H9 (cell line): Measurements from ENCODE around the gene SLC35A1. TPM values are rescaled to one million over a fixed set of nuclear protein-coding genes. Genes with fewer than 3 reads are reported as not detected.

ENCODE experiments used
- DNase-seq: peaks from one replicate; pipeline ENCODE4 v3.0.0-alpha.2; 2017
- H2AFZ ChIP-seq: one replicate; pipeline ENCODE4 v1.6.1; 2013; ENCODE audit warnings: mild to moderate bottlenecking, low read length, control low read depth, moderate library complexity
- H2AK5ac ChIP-seq: 2 replicates; pipeline ENCODE4 v1.6.1; 2013; ENCODE audit warnings: low read length, control low read depth, mixed read lengths; ENCODE audit not compliant: insufficient read length
- H2BK120ac ChIP-seq: one replicate; pipeline ENCODE4 v1.6.1; 2013; ENCODE audit warnings: low read depth, mild to moderate bottlenecking, low read length, control low read depth, inconsistent platforms; ENCODE audit not compliant: poor library complexity, severe bottlenecking
- H2BK12ac ChIP-seq: 2 replicates; pipeline ENCODE4 v1.6.1; 2013; ENCODE audit warnings: low read length, control low read depth, mixed read lengths, low read depth; ENCODE audit not compliant: insufficient read length
- H2BK15ac ChIP-seq: 2 replicates; pipeline ENCODE4 v1.6.1; 2013; ENCODE audit warnings: low read depth, low read length, control low read depth
- H2BK20ac ChIP-seq: one replicate; pipeline ENCODE4 v1.6.1; 2013; ENCODE audit warnings: low read depth, mild to moderate bottlenecking, low read length, control low read depth, inconsistent platforms; ENCODE audit not compliant: poor library complexity, severe bottlenecking
- H2BK5ac ChIP-seq: 2 replicates; pipeline ENCODE4 v1.6.1; 2013; ENCODE audit warnings: low read length, control low read depth, mixed read lengths; ENCODE audit not compliant: insufficient read length
- H3K14ac ChIP-seq: 2 replicates; pipeline ENCODE4 v1.6.1; 2013; ENCODE audit warnings: low read length, control low read depth; ENCODE audit not compliant: insufficient read depth
- H3K18ac ChIP-seq: 2 replicates; pipeline ENCODE4 v1.6.1; 2013; ENCODE audit warnings: low read depth, mild to moderate bottlenecking, mixed read lengths, low read length, control low read depth; ENCODE audit not compliant: insufficient read length
- H3K23ac ChIP-seq: 2 replicates; pipeline ENCODE4 v1.6.1; 2013; ENCODE audit warnings: low read length, control low read depth, mixed read lengths, low read depth; ENCODE audit not compliant: insufficient read length
- H3K23me2 ChIP-seq: 2 replicates; pipeline ENCODE4 v1.6.1; 2013; ENCODE audit warnings: low read depth, mild to moderate bottlenecking, mixed read lengths, low read length, control low read depth; ENCODE audit not compliant: insufficient read length, poor library complexity, severe bottlenecking
- H3K27ac ChIP-seq: 2 replicates; pipeline ENCODE4 v1.5.1; 2013; ENCODE audit warnings: low read length, control low read depth, mixed read lengths, low read depth; ENCODE audit not compliant: insufficient read length
- H3K27me3 ChIP-seq: 2 replicates; pipeline ENCODE4 v1.6.1; 2013; ENCODE audit warnings: low read length, control low read depth, inconsistent platforms; ENCODE audit not compliant: insufficient read depth
- H3K4ac ChIP-seq: 2 replicates; pipeline ENCODE4 v1.6.1; 2013; ENCODE audit warnings: low read depth, mild to moderate bottlenecking, control low read depth, inconsistent platforms, low read length, moderate library complexity
- H3K4me1 ChIP-seq: 2 replicates; pipeline ENCODE4 v1.6.1; 2013; ENCODE audit warnings: low read length, control low read depth, inconsistent platforms; ENCODE audit not compliant: insufficient read depth
- H3K4me2 ChIP-seq: 2 replicates; pipeline ENCODE4 v1.6.1; 2013; ENCODE audit warnings: low read length, control low read depth, mixed read lengths; ENCODE audit not compliant: insufficient read length, insufficient read depth
- H3K56ac ChIP-seq: 2 replicates; pipeline ENCODE4 v1.6.1; 2013; ENCODE audit warnings: low read depth, mild to moderate bottlenecking, mixed read lengths, low read length, control low read depth; ENCODE audit not compliant: insufficient read length
- H3K79me1 ChIP-seq: 2 replicates; pipeline ENCODE4 v1.6.1; 2013; ENCODE audit warnings: low read depth, mild to moderate bottlenecking, moderate library complexity, low read length, control low read depth, inconsistent platforms; ENCODE audit not compliant: insufficient read depth, poor library complexity, severe bottlenecking
- H3K79me2 ChIP-seq: 2 replicates; pipeline ENCODE4 v1.6.1; 2013; ENCODE audit warnings: low read length, control low read depth, inconsistent platforms; ENCODE audit not compliant: insufficient read depth
- H3K9ac ChIP-seq: 2 replicates; pipeline ENCODE4 v1.6.1; 2013; ENCODE audit warnings: low read length, control low read depth, mixed read lengths; ENCODE audit not compliant: insufficient read length; ENCODE audit errors: extremely low read depth
- H3K9me3 ChIP-seq: one replicate; pipeline ENCODE4 v1.6.1; 2013; ENCODE audit warnings: low read depth, low read length, inconsistent platforms; ENCODE audit not compliant: control insufficient read depth
- H3T11ph ChIP-seq: one replicate; pipeline ENCODE4 v1.6.1; 2013; ENCODE audit warnings: mild to moderate bottlenecking, low read length, control low read depth, inconsistent platforms
- H4K20me1 ChIP-seq: one replicate; pipeline ENCODE4 v1.6.1; 2013; ENCODE audit not compliant: control insufficient read depth, insufficient read length, insufficient read depth
- H4K5ac ChIP-seq: 2 replicates; pipeline ENCODE4 v1.6.1; 2013; ENCODE audit warnings: low read depth, mild to moderate bottlenecking, mixed read lengths, low read length, control low read depth; ENCODE audit not compliant: insufficient read length
- H4K8ac ChIP-seq: replicated peaks from 2 replicates; pipeline ENCODE4 v1.6.1; 2013; ENCODE audit warnings: low read length, control low read depth, mixed read lengths, low read depth; ENCODE audit not compliant: insufficient read length
- H4K91ac ChIP-seq: 2 replicates; pipeline ENCODE4 v1.6.1; 2013; ENCODE audit warnings: low read depth, mild to moderate bottlenecking, moderate library complexity, mixed read lengths, low read length, control low read depth; ENCODE audit not compliant: insufficient read length
- H3K27ac Mint-ChIP-seq, 3 experiments: 2 replicates in 2 of 3; 3 replicates in 1 of 3; pipeline ENCODE4 v1.8.0; 2020 to 2021; ENCODE audit warnings: mixed read lengths in 3 of 3, mild to moderate bottlenecking in 1 of 3, moderate library complexity in 1 of 3
- H3K27me3 Mint-ChIP-seq: 2 replicates; pipeline ENCODE4 v1.8.0; 2021; ENCODE audit warnings: low read depth, mild to moderate bottlenecking, moderate library complexity, mixed read lengths
- H3K36me3 Mint-ChIP-seq, 3 experiments: 2 replicates in 2 of 3; 3 replicates in 1 of 3; pipeline ENCODE4 v1.8.0; 2020 to 2021; ENCODE audit warnings: low read depth in 3 of 3, mixed read lengths in 3 of 3; ENCODE audit not compliant: insufficient read depth in 1 of 3
- H3K4me1 Mint-ChIP-seq, 2 experiments: 2 replicates each; pipeline ENCODE4 v1.8.0; 2020; ENCODE audit warnings: mixed read lengths in 2 of 2
- H3K4me3 Mint-ChIP-seq, 2 experiments: 2 replicates in 1 of 2; 3 replicates in 1 of 2; pipeline ENCODE4 v1.8.0; 2020 to 2021; ENCODE audit warnings: mild to moderate bottlenecking in 2 of 2, mixed read lengths in 2 of 2, moderate library complexity in 1 of 2
- H3K9me3 Mint-ChIP-seq, 2 experiments: 2 replicates in 1 of 2; 3 replicates in 1 of 2; pipeline ENCODE4 v1.8.0; 2020; ENCODE audit warnings: mild to moderate bottlenecking in 2 of 2, mixed read lengths in 2 of 2, moderate library complexity in 1 of 2
- WGBS: extraction: QIAGEN DNeasy Blood & Tissue Kit; methylation state at CpG from one replicate; pipeline ENCODE4 v1.1.7; 2013; ENCODE audit warnings: missing lambda C conversion rate, low lambda C conversion rate, mixed read lengths; ENCODE audit not compliant: insufficient read length; ENCODE audit errors: extremely low coverage; 5-methylcytosine and 5-hydroxymethylcytosine counted together
- total RNA-seq: library from RNA; stranded (reverse); gene quantifications from 2 replicates; pipeline ENCODE4 v1.2.1, GENCODE V29; 2021
- TF ChIP-seq, protein P1 (sequence below): fragments of 200-600 bp; sonication (generic); conservative IDR thresholded peaks from 3 replicates; pipeline ENCODE4 v1.8.0; 2021; ENCODE audit warnings: antibody characterized with exemption, mild to moderate bottlenecking

The SLC35A1 gene
- total RNA-seq, 1 experiment from 2014 or later, result 6.1 TPM

DNA sequence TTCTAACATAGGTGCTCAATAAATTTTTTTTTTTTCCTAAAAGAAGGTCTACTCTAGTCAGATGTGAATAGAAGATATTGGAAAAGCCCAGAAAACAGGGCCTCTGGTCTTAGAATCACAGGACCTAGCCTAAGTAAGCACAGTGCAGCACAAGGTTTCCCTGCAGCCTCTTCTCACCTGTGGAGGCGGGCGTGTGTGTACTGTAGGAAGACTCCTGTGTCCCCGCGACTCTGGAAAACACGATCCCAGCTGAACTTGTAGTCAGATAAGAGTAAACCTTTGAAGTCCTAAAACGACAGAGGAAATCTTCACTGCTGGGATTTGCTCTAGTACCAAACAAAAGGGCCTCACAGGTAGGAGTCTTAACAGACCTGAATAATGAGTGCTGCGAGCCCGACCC is 45.7 kb downstream of the SLC35A1 start:
- no peak for DNase-seq
- Histone ChIP-seq H3T11ph (no peak overlapping the region), H4K91ac (no peak overlapping the region), H3K18ac (no peak overlapping the region), H3K79me2 (no peaks in the 10 kb centered on the region), H3K4me2 (no peak overlapping the region), H2BK5ac (no peak overlapping the region), H3K23ac (no peak overlapping the region), H3K9me3 (no peaks in the 10 kb centered on the region), H2BK120ac (no peak overlapping the region), H2AK5ac (no peak overlapping the region), H2BK12ac (no peak overlapping the region), H3K27me3 (no peaks in the 10 kb centered on the region), H3K23me2 (no peaks in the 10 kb centered on the region), H4K8ac (no peak overlapping the region), H3K27ac (no peak overlapping the region), H2AFZ (no peak overlapping the region), H3K56ac (no peak overlapping the region), H3K79me1 (no peaks in the 10 kb centered on the region), H4K5ac (no peak overlapping the region), H4K20me1 (no peaks in the 10 kb centered on the region), H3K14ac (no peak overlapping the region), H2BK20ac (no peak overlapping the region), H2BK15ac (no peak overlapping the region), H3K4me1 (no peaks in the 10 kb centered on the region), H3K4ac (no peak overlapping the region), H3K9ac (no peak overlapping the region)
- Mint-ChIP-seq H3K9me3 (no peaks in the 10 kb centered on the region), H3K4me3 (no peak overlapping the region), H3K27me3 (no peaks in the 10 kb centered on the region), H3K36me3 (peaks cover 17 to 76% (median 64%) of the 10 kb centered on the region in 3 experiments; a peak in 6 of 7 replicates), H3K4me1 (no peaks in the 10 kb centered on the region), H3K27ac (no peak overlapping the region)
- no CpG with 5 or more reads among the region's 8 CpGs for WGBS
- TF ChIP-seq, protein P1, sequence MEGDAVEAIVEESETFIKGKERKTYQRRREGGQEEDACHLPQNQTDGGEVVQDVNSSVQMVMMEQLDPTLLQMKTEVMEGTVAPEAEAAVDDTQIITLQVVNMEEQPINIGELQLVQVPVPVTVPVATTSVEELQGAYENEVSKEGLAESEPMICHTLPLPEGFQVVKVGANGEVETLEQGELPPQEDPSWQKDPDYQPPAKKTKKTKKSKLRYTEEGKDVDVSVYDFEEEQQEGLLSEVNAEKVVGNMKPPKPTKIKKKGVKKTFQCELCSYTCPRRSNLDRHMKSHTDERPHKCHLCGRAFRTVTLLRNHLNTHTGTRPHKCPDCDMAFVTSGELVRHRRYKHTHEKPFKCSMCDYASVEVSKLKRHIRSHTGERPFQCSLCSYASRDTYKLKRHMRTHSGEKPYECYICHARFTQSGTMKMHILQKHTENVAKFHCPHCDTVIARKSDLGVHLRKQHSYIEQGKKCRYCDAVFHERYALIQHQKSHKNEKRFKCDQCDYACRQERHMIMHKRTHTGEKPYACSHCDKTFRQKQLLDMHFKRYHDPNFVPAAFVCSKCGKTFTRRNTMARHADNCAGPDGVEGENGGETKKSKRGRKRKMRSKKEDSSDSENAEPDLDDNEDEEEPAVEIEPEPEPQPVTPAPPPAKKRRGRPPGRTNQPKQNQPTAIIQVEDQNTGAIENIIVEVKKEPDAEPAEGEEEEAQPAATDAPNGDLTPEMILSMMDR, result no peak
